D721Med (cell line): ENCODE measurements around the gene KCTD18.

Experiments
- DNase-seq: peaks from one replicate; pipeline ENCODE4 v3.0.0; 2011; ENCODE audit warnings: low spot score; ENCODE audit not compliant: insufficient read length
- FAIRE-seq: peaks from 2 replicates; lab custom pipeline; 2011; peaks lifted over from hg19 to GRCh38; lab: Jason Lieb, UNC
- CTCF ChIP-seq: IDR thresholded peaks from 2 replicates; pipeline ENCODE4 v1.5.1; 2012; ENCODE audit warnings: mild to moderate bottlenecking, control low read depth; ENCODE audit not compliant: insufficient read depth; ENCODE audit errors: missing control alignments

The KCTD18 gene

GRCh38 chr2:200439981-200440380 is 69.9 kb downstream of the KCTD18 start:
- FAIRE-seq = no peak
- no peak for DNase-seq

More at GRCh38 chr2:200439981-200440380, 69.9 kb downstream of the KCTD18 start:
- TF ChIP-seq CTCF = no peak
